PC-9 (cell line): ENCODE results near the gene IFRD2. TPM values are rescaled to one million over a fixed set of nuclear protein-coding genes. Genes with fewer than 3 reads are reported as not detected.
A peak's percentile ranks its signal among the peaks of the same experiment; 100 is the strongest.

ENCODE experiments used
- BruUV-seq: library from RNA; stranded (reverse); fragments of 400-500 nt; replicated peaks from 2 replicates; lab custom pipeline; 2021; lab: Mats Ljungman, UMichigan
- CTCF ChIA-PET: fragments of 300-600 bp; sonication (Branson Sonifier 250); formaldehyde crosslinking; loops from one replicate; lab custom pipeline; 2022; ENCODE audit warnings: antibody characterized with exemption; lab: Charles Lee
- POLR2A ChIA-PET: fragments of 300-600 bp; sonication (Branson Sonifier 250); formaldehyde crosslinking; loops from one replicate; lab custom pipeline; 2022; ENCODE audit warnings: antibody characterized with exemption; ENCODE audit not compliant: unreplicated experiment; lab: Charles Lee
- DNase-seq, 2 experiments: peaks; one replicate each; pipeline versions ENCODE4 v3.0.0 to v3.0.0-alpha.2; 2015 to 2022; ENCODE audit warnings: mixed read lengths in 1 of 2
- H2AFZ ChIP-seq: fragments of 200-600 bp; sonication (generic); 2 replicates; pipeline ENCODE4 v1.8.1; 2017; ENCODE audit warnings: antibody characterized with exemption
- H3F3A ChIP-seq: fragments of 200-600 bp; sonication (generic); 2 replicates; pipeline ENCODE4 v1.8.1; 2017; ENCODE audit warnings: antibody characterized with exemption, mild to moderate bottlenecking, low read depth; ENCODE audit not compliant: insufficient read depth
- H3K27ac ChIP-seq: fragments of 200-600 bp; sonication (generic); 2 replicates; pipeline ENCODE4 v1.6.1; 2016; ENCODE audit warnings: mixed run types
- H3K27me3 ChIP-seq: fragments of 200-600 bp; sonication (generic); 2 replicates; pipeline ENCODE4 v1.6.1; 2016; ENCODE audit warnings: low read depth, mixed run types; ENCODE audit not compliant: insufficient read depth
- H3K36me3 ChIP-seq: fragments of 200-600 bp; sonication (generic); 2 replicates; pipeline ENCODE4 v1.6.1; 2016; ENCODE audit warnings: low read depth, mixed run types
- H3K4me1 ChIP-seq: fragments of 200-600 bp; sonication (generic); replicated peaks from 2 replicates; pipeline ENCODE4 v1.6.1; 2016; ENCODE audit warnings: mixed run types; ENCODE audit not compliant: insufficient read depth
- H3K4me2 ChIP-seq: fragments of 200-600 bp; sonication (generic); 2 replicates; pipeline ENCODE4 v1.6.1; 2017; ENCODE audit warnings: mixed run types
- H3K4me3 ChIP-seq: fragments of 200-600 bp; sonication (generic); 2 replicates; pipeline ENCODE4 v1.6.1; 2016; ENCODE audit warnings: mixed run types
- H3K79me2 ChIP-seq: fragments of 200-600 bp; sonication (generic); 2 replicates; pipeline ENCODE4 v1.6.1; 2017; ENCODE audit warnings: low read depth, mixed run types
- H3K9me2 ChIP-seq: fragments of 200-600 bp; sonication (generic); 2 replicates; pipeline ENCODE4 v1.8.1; 2017; ENCODE audit warnings: mild to moderate bottlenecking; ENCODE audit not compliant: insufficient read depth
- H3K9me3 ChIP-seq: fragments of 200-600 bp; sonication (generic); 2 replicates; pipeline ENCODE4 v1.8.1; 2016; ENCODE audit warnings: low read depth; ENCODE audit not compliant: insufficient read depth
- H4K20me1 ChIP-seq: fragments of 200-600 bp; sonication (generic); 2 replicates; pipeline ENCODE4 v1.8.1; 2017; ENCODE audit not compliant: insufficient read depth
- CTCF ChIP-seq: fragments of 200-600 bp; sonication (generic); conservative IDR thresholded peaks from 2 replicates; pipeline ENCODE4 v1.6.1; 2017; ENCODE audit warnings: mixed run types, antibody characterized with exemption, mild to moderate bottlenecking, moderate library complexity
- EZH2 ChIP-seq: fragments of 200-600 bp; sonication (generic); IDR thresholded peaks from 2 replicates; pipeline ENCODE4 v1.8.0; 2017; ENCODE audit warnings: antibody characterized with exemption, low read depth
- intact Hi-C: fragments of 100-400 bp; cut with micrococcal nuclease; formaldehyde crosslinking; loops from one replicate; pipeline ENCODE4 v1.10.0; 2022; ENCODE audit not compliant: unreplicated experiment
- total RNA-seq: library from RNA; stranded (reverse); gene quantifications from 2 replicates; pipeline ENCODE4 v1.2.3, GENCODE V29; 2021

The IFRD2 gene
- total RNA-seq, 1 experiment from 2014 or later = 93.1 TPM

GRCh38 chr3:50251220-50251619 is 41.0 kb downstream of the IFRD2 start:
- Histone ChIP-seq H3K79me2 (peaks cover 20% of the 10 kb centered on the region), H4K20me1 (no peaks in the 10 kb centered on the region; the same call in 1 of the 2 replicates), H3K27ac (peak overlapping the region; percentile 63), H3K36me3 (no peaks in the 10 kb centered on the region), H3K4me1 (peaks cover 26% of the 10 kb centered on the region), H3K4me2 (no peak overlapping the region), H3F3A (peaks cover 15% of the 10 kb centered on the region), H3K9me3 (no peaks in the 10 kb centered on the region), H3K9me2 (no peaks in the 10 kb centered on the region), H3K4me3 (no peak overlapping the region), H3K27me3 (no peaks in the 10 kb centered on the region), H2AFZ (no peak overlapping the region)
- POLR2A ChIA-PET = interaction anchor here (0.5 kb wide), 1 partner anchor 100 kb away, joined by 6 read pairs; no protein-coding TSS in a partner anchor
- CTCF ChIA-PET = interaction anchor here (0.8 kb wide), 1 partner anchor 24 kb away, joined by 8 read pairs; no protein-coding TSS in a partner anchor
- intact Hi-C loops = no loop called here
- TF ChIP-seq CTCF (no peak), EZH2 (no peak)
- no TSS peak for BruUV-seq
- DNase-seq = peak; percentile 49 to 63

GRCh38 chr3:50250514-50250913 is 41.7 kb downstream of the IFRD2 start:
- TF ChIP-seq CTCF (no peak), EZH2 (no peak)
- Histone ChIP-seq H3K27ac (no peak overlapping the region), H3F3A (peaks cover 22% of the 10 kb centered on the region), H3K36me3 (no peaks in the 10 kb centered on the region), H3K4me3 (no peak overlapping the region), H4K20me1 (no peaks in the 10 kb centered on the region; the same call in 1 of the 2 replicates), H3K79me2 (peaks cover 20% of the 10 kb centered on the region), H3K27me3 (no peaks in the 10 kb centered on the region), H3K9me3 (no peaks in the 10 kb centered on the region), H3K9me2 (no peaks in the 10 kb centered on the region), H2AFZ (no peak overlapping the region), H3K4me1 (peaks cover 33% of the 10 kb centered on the region), H3K4me2 (no peak overlapping the region)
- ChIA-PET CTCF (no interaction called here), POLR2A (interaction anchor here (0.5 kb wide), 1 partner anchor 100 kb away, joined by 6 read pairs; no protein-coding TSS in a partner anchor)
- no peak for DNase-seq
- intact Hi-C loops = no loop called here
- no TSS peak for BruUV-seq

- POLR2A ChIA-PET = no interaction called here
- H3K79me2 ChIP-seq = peaks cover 20% of the 10 kb centered on the region
- CTCF ChIA-PET = interaction anchor here (0.6 kb wide), 1 partner anchor 10 kb away, joined by 5 read pairs; no protein-coding TSS in a partner anchor
- H3K4me2 ChIP-seq = no peak overlapping the region
- no peak for DNase-seq
- TF ChIP-seq EZH2 (no peak), CTCF (no peak)
- H3K4me3 ChIP-seq = no peak overlapping the region
- H3K9me2 ChIP-seq = no peaks in the 10 kb centered on the region
- no peak overlapping the region for H2AFZ ChIP-seq
- H3K36me3 ChIP-seq = no peaks in the 10 kb centered on the region
- intact Hi-C loops = no loop called here
- BruUV-seq = no TSS peak
- no peak overlapping the region for H3K27ac ChIP-seq
- no peaks in the 10 kb centered on the region for H3K9me3 ChIP-seq
- H3K27me3 ChIP-seq = no peaks in the 10 kb centered on the region
- H3K4me1 ChIP-seq = peaks cover 33% of the 10 kb centered on the region
- no peaks in the 10 kb centered on the region; the same call in 1 of the 2 replicates for H4K20me1 ChIP-seq
- H3F3A ChIP-seq = peaks cover 25% of the 10 kb centered on the region
These were observed 42.8 kb downstream of the IFRD2 start for GRCh38 chr3:50249457-50249856.
